NOMO-1 treated with dmso at 0.1 percent for 144 hours (cell line): ENCODE data around the gene GPRC5A.

Source experiments
- DNase-seq: peaks from one replicate; lab custom pipeline; 2025; ENCODE audit not compliant: unreplicated experiment; lab: John Stamatoyannopoulos, UW

Gene GPRC5A

GRCh38 chr12:12909228-12909994 lies 18.0 kb downstream of the GPRC5A start:
- peak; percentile 69 for DNase-seq

GRCh38 chr12:12909995-12910420 lies 18.6 kb downstream of the GPRC5A start:
- DNase-seq: no peak

- DNase-seq: no peak
Observed at GRCh38 chr12:12912711-12913110, 21.3 kb downstream of the GPRC5A start.

GRCh38 chr12:12915656-12916055 lies 24.3 kb downstream of the GPRC5A start:
- no peak for DNase-seq

GRCh38 chr12:12916135-12916944 lies 25.0 kb downstream of the GPRC5A start:
- DNase-seq: peak; percentile 47

- DNase-seq: no peak
Observed at GRCh38 chr12:12917517-12917916, 26.2 kb downstream of the GPRC5A start.

- no peak for DNase-seq
Observed at GRCh38 chr12:12918781-12919389, 27.5 kb downstream of the GPRC5A start.

- DNase-seq: no peak
Observed at GRCh38 chr12:12919666-12920435, 28.5 kb downstream of the GPRC5A start.

GRCh38 chr12:12922191-12922616 lies 30.8 kb downstream of the GPRC5A start:
- DNase-seq: no peak

- no peak for DNase-seq
Observed at GRCh38 chr12:12922978-12923377, 31.6 kb downstream of the GPRC5A start.

GRCh38 chr12:12924169-12924568 lies 32.8 kb downstream of the GPRC5A start:
- no peak for DNase-seq

- no peak for DNase-seq
Observed at GRCh38 chr12:12925388-12925787, 34.0 kb downstream of the GPRC5A start.

GRCh38 chr12:12926571-12927071 lies 35.3 kb downstream of the GPRC5A start:
- no peak for DNase-seq

- no peak for DNase-seq
Observed at GRCh38 chr12:12927211-12928079, 36.1 kb downstream of the GPRC5A start.

- DNase-seq: no peak
Observed at GRCh38 chr12:12929696-12930095, 38.3 kb downstream of the GPRC5A start.

GRCh38 chr12:12930633-12931219 lies 39.4 kb downstream of the GPRC5A start:
- no peak for DNase-seq

- no peak for DNase-seq
Observed at GRCh38 chr12:12933742-12934141, 42.4 kb downstream of the GPRC5A start.

GRCh38 chr12:12934556-12934955 lies 43.2 kb downstream of the GPRC5A start:
- DNase-seq: no peak

GRCh38 chr12:12936983-12937491 lies 45.7 kb downstream of the GPRC5A start:
- no peak for DNase-seq
